ENCODE results near the gene PCDHB3. TPM values are rescaled to one million over a fixed set of nuclear protein-coding genes. Genes with fewer than 3 reads are reported as not detected.
"Not testable (repeated sequence)": the region's sequence is repeated elsewhere in the genome, so short reads cannot be mapped to it uniquely, and the experiment has no call there.

Gene PCDHB3
- total RNA-seq, 1 donor from 2014 or later: 1.4 TPM

DNA sequence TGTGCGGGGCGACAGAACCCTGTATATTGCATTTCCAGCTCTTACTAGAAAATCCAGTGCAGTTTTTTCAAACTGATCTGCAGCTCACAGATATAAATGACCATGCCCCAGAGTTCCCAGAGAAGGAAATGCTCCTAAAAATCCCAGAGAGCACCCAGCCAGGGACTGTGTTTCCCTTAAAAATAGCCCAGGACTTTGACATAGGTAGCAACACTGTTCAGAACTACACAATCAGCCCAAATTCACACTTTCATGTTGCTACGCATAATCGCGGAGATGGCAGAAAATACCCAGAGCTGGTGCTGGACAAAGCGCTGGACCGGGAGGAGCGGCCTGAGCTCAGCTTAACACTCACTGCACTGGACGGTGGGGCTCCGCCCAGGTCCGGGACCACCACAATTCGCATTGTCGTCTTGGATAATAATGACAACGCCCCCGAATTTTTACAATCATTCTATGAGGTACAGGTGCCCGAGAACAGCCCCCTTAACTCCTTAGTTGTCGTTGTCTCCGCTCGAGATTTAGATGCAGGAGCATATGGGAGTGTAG, 35.5 kb downstream of the PCDHB3 start:
- no peak for DNase-seq (ENCODE audit: low spot score)

DNA sequence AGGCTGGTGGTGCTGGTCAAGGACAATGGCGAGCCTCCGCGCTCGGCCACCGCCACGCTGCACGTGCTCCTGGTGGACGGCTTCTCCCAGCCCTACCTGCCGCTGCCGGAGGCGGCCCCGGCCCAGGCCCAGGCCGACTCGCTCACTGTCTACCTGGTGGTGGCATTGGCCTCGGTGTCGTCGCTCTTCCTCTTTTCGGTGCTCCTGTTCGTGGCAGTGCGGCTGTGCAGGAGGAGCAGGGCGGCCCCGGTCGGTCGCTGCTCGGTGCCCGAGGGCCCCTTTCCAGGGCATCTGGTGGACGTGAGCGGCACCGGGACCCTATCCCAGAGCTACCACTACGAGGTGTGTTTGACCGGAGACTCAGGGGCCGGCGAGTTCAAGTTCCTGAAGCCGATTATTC, 37.1 kb downstream of the PCDHB3 start:
- not testable (repeated sequence) for DNase-seq (ENCODE audit: low spot score)

DNA sequence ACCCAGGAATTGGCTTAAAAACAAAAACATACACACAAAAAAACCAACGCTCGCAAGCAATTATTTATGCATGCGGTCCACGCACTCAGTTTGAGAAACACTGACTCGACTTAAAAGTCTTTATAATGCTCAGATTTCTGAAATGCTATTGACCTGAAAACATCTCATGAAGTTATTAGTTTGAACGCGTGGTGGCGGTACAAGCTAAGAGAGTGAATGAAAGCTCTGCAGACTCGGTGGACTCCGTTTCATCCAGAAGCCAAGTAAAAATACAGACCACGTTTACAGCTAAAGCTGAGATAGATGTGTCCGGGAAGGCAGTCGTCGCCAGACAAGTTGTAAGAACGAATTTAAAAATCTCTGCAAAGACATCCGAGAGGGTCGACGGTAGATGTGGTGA, 49.5 kb downstream of the PCDHB3 start, which contains the start of gene PCDHB6:
Gene PCDHB6, plus strand, starts transcription at position 246 of the 400 bp plus-strand sequence. CDS start 201 bp downstream, outside the sequence.
- no peak for DNase-seq (ENCODE audit: low spot score)

DNA sequence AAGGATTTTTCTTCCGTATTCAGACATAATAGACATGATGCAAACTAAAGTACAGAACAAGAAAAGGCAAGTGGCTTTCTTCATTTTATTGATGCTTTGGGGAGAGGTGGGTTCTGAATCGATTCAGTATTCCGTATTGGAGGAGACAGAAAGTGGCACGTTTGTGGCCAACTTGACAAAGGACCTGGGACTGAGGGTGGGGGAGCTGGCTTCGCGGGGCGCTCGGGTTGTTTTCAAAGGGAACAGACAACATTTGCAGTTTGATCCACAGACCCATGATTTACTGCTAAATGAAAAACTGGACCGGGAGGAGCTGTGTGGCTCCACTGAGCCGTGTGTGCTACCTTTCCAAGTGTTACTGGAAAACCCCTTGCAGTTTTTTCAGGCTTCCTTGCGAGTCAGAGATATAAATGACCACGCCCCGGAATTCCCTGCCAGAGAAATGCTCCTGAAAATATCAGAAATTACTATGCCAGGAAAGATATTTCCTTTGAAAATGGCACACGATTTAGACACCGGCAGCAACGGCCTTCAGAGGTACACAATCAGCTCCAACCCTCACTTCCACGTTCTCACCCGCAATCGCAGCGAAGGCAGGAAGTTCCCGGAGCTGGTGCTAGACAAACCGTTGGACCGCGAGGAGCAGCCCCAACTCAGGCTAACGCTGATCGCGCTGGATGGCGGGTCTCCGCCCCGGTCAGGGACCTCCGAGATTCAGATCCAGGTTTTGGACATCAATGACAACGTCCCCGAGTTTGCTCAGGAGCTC, 50.1 kb downstream of the PCDHB3 start:
- no peak for DNase-seq (ENCODE audit: low spot score)

DNA sequence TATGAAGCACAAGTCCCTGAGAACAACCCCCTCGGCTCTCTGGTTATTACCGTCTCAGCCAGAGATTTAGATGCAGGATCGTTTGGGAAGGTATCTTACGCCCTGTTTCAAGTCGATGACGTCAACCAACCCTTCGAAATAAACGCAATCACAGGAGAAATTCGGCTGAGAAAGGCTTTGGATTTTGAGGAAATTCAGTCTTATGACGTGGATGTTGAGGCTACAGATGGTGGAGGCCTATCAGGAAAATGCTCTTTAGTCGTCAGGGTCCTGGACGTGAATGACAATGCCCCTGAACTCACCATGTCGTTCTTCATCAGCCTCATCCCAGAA, 50.7 kb downstream of the PCDHB3 start:
- no peak for DNase-seq (ENCODE audit: low spot score)

DNA sequence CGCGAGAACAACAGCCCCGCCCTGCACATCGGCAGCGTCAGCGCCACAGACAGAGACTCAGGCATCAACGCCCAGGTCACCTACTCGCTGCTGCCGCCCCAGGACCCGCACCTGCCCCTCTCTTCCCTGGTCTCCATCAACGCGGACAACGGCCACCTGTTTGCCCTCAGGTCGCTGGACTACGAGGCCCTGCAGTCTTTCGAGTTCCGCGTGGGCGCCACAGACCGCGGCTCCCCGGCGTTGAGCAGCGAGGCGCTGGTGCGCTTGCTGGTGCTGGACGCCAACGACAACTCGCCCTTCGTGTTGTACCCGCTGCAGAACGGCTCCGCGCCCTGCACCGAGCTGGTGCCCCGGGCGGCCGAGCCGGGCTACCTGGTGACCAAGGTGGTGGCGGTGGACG, 51.4 kb downstream of the PCDHB3 start:
- not testable (repeated sequence) for DNase-seq (ENCODE audit: low spot score)

DNA sequence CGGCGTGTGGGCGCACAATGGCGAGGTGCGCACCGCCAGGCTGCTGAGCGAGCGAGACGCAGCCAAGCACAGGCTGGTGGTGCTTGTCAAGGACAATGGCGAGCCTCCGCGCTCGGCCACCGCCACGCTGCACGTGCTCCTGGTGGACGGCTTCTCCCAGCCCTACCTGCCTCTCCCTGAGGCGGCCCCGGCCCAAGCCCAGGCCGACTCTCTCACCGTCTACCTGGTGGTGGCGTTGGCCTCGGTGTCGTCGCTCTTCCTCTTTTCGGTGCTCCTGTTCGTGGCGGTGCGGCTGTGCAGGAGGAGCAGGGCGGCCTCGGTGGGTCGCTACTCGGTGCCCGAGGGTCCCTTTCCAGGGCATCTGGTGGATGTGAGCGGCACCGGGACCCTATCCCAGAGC, 51.8 kb downstream of the PCDHB3 start:
- DNase-seq (ENCODE audit: low spot score): not testable (repeated sequence)

Other genes with a start within 250 kb of the PCDHB3 start
- 2.9 TPM for gene PCDHA10, start 244.6 kb upstream of the PCDHB3 start, total RNA-seq
- 2.9 TPM for gene PCDHA11, start 231.5 kb upstream of the PCDHB3 start, total RNA-seq
- 10.0 TPM for gene PCDHA12, start 225.2 kb upstream of the PCDHB3 start, total RNA-seq
- 6.7 TPM for gene PCDHA13, start 218.3 kb upstream of the PCDHB3 start, total RNA-seq
- 12.2 TPM for gene PCDHAC1, start 174.2 kb upstream of the PCDHB3 start, total RNA-seq
- 33.4 TPM for gene PCDHAC2, start 134.0 kb upstream of the PCDHB3 start, total RNA-seq
- gene PCDHB1, start 49.1 kb upstream of the PCDHB3 start, total RNA-seq: 0.09 TPM
- 3.6 TPM for gene PCDHB2, start 5.9 kb upstream of the PCDHB3 start, total RNA-seq
- gene PCDHB4, start 21.3 kb downstream of the PCDHB3 start, total RNA-seq: 5.2 TPM
- 8.0 TPM for gene PCDHB5, start 34.7 kb downstream of the PCDHB3 start, total RNA-seq
- 0.60 TPM for gene PCDHB6, start 49.6 kb downstream of the PCDHB3 start, total RNA-seq
- gene PCDHB7, start 72.2 kb downstream of the PCDHB3 start, total RNA-seq: 2.1 TPM
- 1.8 TPM for gene PCDHB8, start 77.3 kb downstream of the PCDHB3 start, total RNA-seq
- gene PCDHB16, start 81.9 kb downstream of the PCDHB3 start, total RNA-seq: 3.0 TPM
- 2.1 TPM for gene PCDHB9, start 86.7 kb downstream of the PCDHB3 start, total RNA-seq
- 2.5 TPM for gene PCDHB10, start 91.9 kb downstream of the PCDHB3 start, total RNA-seq
- 8.5 TPM for gene PCDHB11, start 99.2 kb downstream of the PCDHB3 start, total RNA-seq
- 3.5 TPM for gene PCDHB12, start 108.2 kb downstream of the PCDHB3 start, total RNA-seq
- 8.3 TPM for gene PCDHB13, start 113.4 kb downstream of the PCDHB3 start, total RNA-seq
- 9.4 TPM for gene PCDHB14, start 122.9 kb downstream of the PCDHB3 start, total RNA-seq
- 3.6 TPM for gene PCDHB15, start 144.9 kb downstream of the PCDHB3 start, total RNA-seq
- gene SLC25A2, start 203.6 kb downstream of the PCDHB3 start, total RNA-seq: not detected
- gene TAF7, start 220.3 kb downstream of the PCDHB3 start, total RNA-seq: 65.2 TPM
- 0.72 TPM for gene PCDHGA1, start 230.0 kb downstream of the PCDHB3 start, total RNA-seq
- gene PCDHGA2, start 238.3 kb downstream of the PCDHB3 start, total RNA-seq: 6.7 TPM
- gene PCDHGA3, start 243.4 kb downstream of the PCDHB3 start, total RNA-seq: 4.0 TPM
- 4.6 TPM for gene PCDHGB1, start 249.6 kb downstream of the PCDHB3 start, total RNA-seq